ENCODE measurements around the gene APPBP2. TPM values are rescaled to one million over a fixed set of nuclear protein-coding genes. Genes with fewer than 3 reads are reported as not detected.

APPBP2 gene
- total RNA-seq, 1 donor from 2014 or later: 61.3 TPM

DNA sequence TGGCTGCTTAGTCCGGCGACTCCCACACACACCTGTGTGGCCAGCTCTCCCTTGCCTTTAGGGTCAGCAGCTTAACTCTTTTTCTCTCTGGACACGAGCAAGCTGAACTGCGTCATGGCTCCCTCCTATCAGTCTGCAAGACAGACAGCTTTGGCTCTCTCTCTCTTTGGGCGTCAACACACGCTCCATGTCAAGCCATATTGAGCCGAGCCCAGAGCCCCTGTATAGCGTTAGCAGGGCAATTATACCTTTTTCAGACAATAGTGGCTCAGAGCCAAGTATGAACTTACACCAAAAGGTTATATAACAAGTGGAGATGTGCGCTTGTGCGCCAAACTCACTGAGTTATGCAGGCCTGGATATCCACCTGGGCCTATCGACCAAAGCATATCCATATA, 34.8 kb upstream of the APPBP2 start:
- no peak overlapping the region for H3K4me3 Mint-ChIP-seq (ENCODE audit: low read depth)
- peaks cover 8% of the 10 kb centered on the region for H3K36me3 Mint-ChIP-seq (ENCODE audit: insufficient read depth)
- H3K4me1 Mint-ChIP-seq (ENCODE audit: low read depth): peaks cover 2% of the 10 kb centered on the region
- TF ChIP-seq, protein P1, sequence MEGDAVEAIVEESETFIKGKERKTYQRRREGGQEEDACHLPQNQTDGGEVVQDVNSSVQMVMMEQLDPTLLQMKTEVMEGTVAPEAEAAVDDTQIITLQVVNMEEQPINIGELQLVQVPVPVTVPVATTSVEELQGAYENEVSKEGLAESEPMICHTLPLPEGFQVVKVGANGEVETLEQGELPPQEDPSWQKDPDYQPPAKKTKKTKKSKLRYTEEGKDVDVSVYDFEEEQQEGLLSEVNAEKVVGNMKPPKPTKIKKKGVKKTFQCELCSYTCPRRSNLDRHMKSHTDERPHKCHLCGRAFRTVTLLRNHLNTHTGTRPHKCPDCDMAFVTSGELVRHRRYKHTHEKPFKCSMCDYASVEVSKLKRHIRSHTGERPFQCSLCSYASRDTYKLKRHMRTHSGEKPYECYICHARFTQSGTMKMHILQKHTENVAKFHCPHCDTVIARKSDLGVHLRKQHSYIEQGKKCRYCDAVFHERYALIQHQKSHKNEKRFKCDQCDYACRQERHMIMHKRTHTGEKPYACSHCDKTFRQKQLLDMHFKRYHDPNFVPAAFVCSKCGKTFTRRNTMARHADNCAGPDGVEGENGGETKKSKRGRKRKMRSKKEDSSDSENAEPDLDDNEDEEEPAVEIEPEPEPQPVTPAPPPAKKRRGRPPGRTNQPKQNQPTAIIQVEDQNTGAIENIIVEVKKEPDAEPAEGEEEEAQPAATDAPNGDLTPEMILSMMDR (IDR thresholded peaks at IDR 0.05; ENCODE audit: unreplicated experiment): no peak
- no peak overlapping the region for H3K27ac Mint-ChIP-seq
- no peak for DNase-seq (ENCODE audit: low spot score, unreplicated experiment)
- H3K9me3 Mint-ChIP-seq (ENCODE audit: low read depth): peaks cover 20% of the 10 kb centered on the region
- no peaks in the 10 kb centered on the region for H3K27me3 Mint-ChIP-seq

DNA sequence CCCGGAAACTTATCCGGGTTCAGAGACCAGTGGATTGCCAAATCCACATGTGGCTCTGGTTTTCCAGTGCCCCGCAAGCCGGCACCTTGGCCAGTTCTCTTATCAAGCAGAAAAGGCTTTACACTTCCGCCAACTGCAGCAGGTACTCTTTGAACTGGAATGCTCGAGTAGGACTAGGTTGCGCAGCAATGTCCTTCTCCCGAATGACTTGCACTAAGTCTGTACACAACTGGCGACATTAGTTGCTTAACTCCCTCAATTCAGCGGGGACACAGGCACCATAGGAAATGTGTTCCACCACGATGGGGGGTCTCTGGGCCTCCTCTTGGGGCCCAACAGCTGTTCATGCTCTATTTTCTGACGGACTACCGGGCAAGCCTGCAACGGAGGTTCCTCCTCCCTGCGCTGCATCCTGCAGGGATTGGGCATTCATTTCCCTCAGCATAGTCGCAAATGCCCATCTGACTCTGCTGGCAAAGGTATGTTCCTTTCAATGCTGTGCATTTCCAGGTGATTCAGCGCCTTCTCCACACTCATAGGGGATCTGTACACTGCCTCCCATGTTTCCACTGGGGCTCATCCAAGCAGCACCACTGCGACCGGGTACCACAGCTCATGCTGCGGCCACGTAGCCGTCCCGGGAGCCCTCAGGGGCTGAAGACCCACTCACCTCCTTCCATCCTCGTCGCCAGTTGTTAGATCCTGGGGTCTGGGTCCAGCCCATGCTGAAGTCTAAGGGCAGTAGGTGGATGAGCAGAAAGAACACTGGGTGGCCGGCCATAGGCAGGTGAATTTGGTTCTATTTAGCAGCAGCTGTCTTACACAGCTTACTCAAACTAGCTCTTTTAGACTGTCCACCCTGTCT, 34.2 kb upstream of the APPBP2 start:
- H3K27ac Mint-ChIP-seq: no peak overlapping the region
- TF ChIP-seq, protein P1 (IDR thresholded peaks at IDR 0.05; ENCODE audit: unreplicated experiment): no peak
- peaks cover 2% of the 10 kb centered on the region for H3K4me1 Mint-ChIP-seq (ENCODE audit: low read depth)
- H3K27me3 Mint-ChIP-seq: no peaks in the 10 kb centered on the region
- peaks cover 8% of the 10 kb centered on the region for H3K36me3 Mint-ChIP-seq (ENCODE audit: insufficient read depth)
- no peak overlapping the region for H3K4me3 Mint-ChIP-seq (ENCODE audit: low read depth)
- peaks cover 20% of the 10 kb centered on the region for H3K9me3 Mint-ChIP-seq (ENCODE audit: low read depth)
- no peak for DNase-seq (ENCODE audit: low spot score, unreplicated experiment)

DNA sequence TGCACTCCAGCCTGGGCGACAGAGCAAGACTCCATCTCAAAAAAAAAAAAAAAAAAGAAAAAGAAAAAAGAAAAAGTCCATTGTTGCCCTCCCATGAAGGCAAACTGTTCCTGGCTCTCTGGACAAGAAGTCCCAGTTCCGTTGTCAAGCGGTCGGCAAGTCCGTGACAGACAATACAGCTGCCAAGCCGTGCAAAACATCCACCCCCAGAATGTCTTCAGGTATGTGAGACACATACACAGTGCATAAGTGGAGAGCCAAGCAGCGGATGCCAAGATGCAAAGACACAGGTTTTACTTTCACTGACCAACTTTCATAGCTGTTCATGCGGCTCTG, 33.6 kb upstream of the APPBP2 start:
- Mint-ChIP-seq H3K4me1 (ENCODE audit: low read depth) (peaks cover 2% of the 10 kb centered on the region), H3K4me3 (ENCODE audit: low read depth) (no peak overlapping the region), H3K36me3 (ENCODE audit: insufficient read depth) (peaks cover 8% of the 10 kb centered on the region), H3K27ac (no peak overlapping the region), H3K27me3 (no peaks in the 10 kb centered on the region), H3K9me3 (ENCODE audit: low read depth) (peaks cover 20% of the 10 kb centered on the region)
- TF ChIP-seq, protein P1 (IDR thresholded peaks at IDR 0.05; ENCODE audit: unreplicated experiment): no peak
- DNase-seq (ENCODE audit: low spot score, unreplicated experiment): no peak

DNA sequence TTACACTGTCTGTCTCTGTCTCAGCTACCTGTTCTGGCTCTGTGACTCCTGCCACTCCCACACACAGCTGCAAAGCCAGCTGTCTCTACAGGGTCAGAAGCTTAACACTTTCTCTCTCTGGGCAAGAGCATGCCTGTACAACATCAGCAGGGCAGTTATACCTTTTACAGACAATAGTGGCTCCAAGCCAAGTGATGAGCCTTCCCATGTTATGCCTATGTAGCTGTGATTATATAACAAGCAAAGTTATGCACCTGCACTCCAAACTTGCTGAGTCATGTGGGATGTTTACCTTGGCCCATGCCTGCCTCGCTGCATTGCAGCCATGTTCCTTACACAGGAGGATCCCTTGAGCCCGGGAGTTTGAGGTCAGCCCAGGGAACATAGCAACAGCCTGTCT, 31.8 kb upstream of the APPBP2 start:
- H3K9me3 Mint-ChIP-seq (ENCODE audit: low read depth): peaks cover 23% of the 10 kb centered on the region
- no peak overlapping the region for H3K4me3 Mint-ChIP-seq (ENCODE audit: low read depth)
- H3K27ac Mint-ChIP-seq: no peak overlapping the region
- peaks cover 15% of the 10 kb centered on the region for H3K36me3 Mint-ChIP-seq (ENCODE audit: insufficient read depth)
- no peak for DNase-seq (ENCODE audit: low spot score, unreplicated experiment)
- H3K4me1 Mint-ChIP-seq (ENCODE audit: low read depth): peaks cover 1% of the 10 kb centered on the region
- TF ChIP-seq, protein P1 (IDR thresholded peaks at IDR 0.05; ENCODE audit: unreplicated experiment): no peak
- H3K27me3 Mint-ChIP-seq: no peaks in the 10 kb centered on the region

DNA sequence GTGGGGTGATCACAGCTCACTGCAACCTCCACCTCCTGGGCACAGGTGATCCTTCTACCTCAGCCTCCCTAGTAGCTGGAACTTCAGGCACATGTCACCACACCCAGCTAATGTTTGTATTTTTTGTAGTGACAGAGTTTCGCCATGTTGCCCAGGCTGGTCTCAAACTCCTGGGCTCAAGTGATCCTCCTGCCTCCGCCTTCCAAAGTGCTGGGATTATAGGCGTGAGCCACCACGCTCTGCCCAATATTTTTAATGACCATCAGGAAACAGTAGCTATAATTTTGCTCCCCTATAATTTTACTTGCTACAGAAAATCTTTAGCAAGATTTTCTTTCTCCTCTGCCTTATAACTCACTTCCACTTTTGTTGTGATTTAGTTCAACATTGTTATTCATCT, 29.7 kb upstream of the APPBP2 start:
- no peak for DNase-seq (ENCODE audit: low spot score, unreplicated experiment)
- Mint-ChIP-seq H3K4me1 (ENCODE audit: low read depth) (no peaks in the 10 kb centered on the region), H3K27me3 (no peaks in the 10 kb centered on the region), H3K9me3 (ENCODE audit: low read depth) (peaks cover 23% of the 10 kb centered on the region), H3K36me3 (ENCODE audit: insufficient read depth) (peaks cover 17% of the 10 kb centered on the region), H3K27ac (no peak overlapping the region), H3K4me3 (ENCODE audit: low read depth) (no peak overlapping the region)
- TF ChIP-seq, protein P1 (IDR thresholded peaks at IDR 0.05; ENCODE audit: unreplicated experiment): no peak
